Activated T-helper 1 cell treated with anti-CD3 and anti-CD28 coated beads, Interleukin-12 subunit alpha, Interleukin-12 subunit beta, Interleukin-2, Interleukin-4 antibody, amounts not matched to agents 30 ng/mL and 10 ng/mL and 1 ng/mL, durations not matched to agents 14 hours and 24 hours and 36 hours (primary cell): ENCODE measurements around the gene GCGR. TPM values are rescaled to one million over a fixed set of nuclear protein-coding genes. Genes with fewer than 3 reads are reported as not detected.

Source experiments
- DNase-seq: peaks from one replicate; pipeline ENCODE4 v3.0.0; 2021; ENCODE audit warnings: low spot score
- H3K27ac Mint-ChIP-seq: one replicate; pipeline ENCODE4 v1.8.0; 2021; ENCODE audit warnings: mild to moderate bottlenecking, mixed read lengths
- H3K27me3 Mint-ChIP-seq: one replicate; pipeline ENCODE4 v1.8.0; 2022; ENCODE audit warnings: mild to moderate bottlenecking, moderate library complexity, mixed read lengths; ENCODE audit not compliant: insufficient read depth
- H3K36me3 Mint-ChIP-seq: one replicate; pipeline ENCODE4 v1.8.0; 2021; ENCODE audit warnings: low read depth, mixed read lengths
- H3K4me1 Mint-ChIP-seq: one replicate; pipeline ENCODE4 v1.8.0; 2021; ENCODE audit warnings: low read depth, mixed read lengths
- H3K4me3 Mint-ChIP-seq: one replicate; pipeline ENCODE4 v1.8.0; 2021; ENCODE audit warnings: mild to moderate bottlenecking, moderate library complexity, mixed read lengths
- H3K9me3 Mint-ChIP-seq: one replicate; pipeline ENCODE4 v1.8.0; 2021; ENCODE audit warnings: mixed read lengths
- intact Hi-C: fragments of 100-400 bp; cut with micrococcal nuclease; formaldehyde crosslinking; loops from one replicate; pipeline ENCODE4 v1.15.1; 2024
- total RNA-seq: library from RNA; stranded (reverse); gene quantifications from 2 replicates; pipeline ENCODE4 v1.2.3, GENCODE V29; 2022

GCGR gene
- total RNA-seq, 1 donor from 2014 or later = not detected

- peaks cover 31% of the 10 kb centered on the region for H3K27me3 Mint-ChIP-seq
- H3K4me1 Mint-ChIP-seq = no peaks in the 10 kb centered on the region
- H3K27ac Mint-ChIP-seq = no peak overlapping the region
- intact Hi-C loops = no loop called here
- H3K36me3 Mint-ChIP-seq = no peaks in the 10 kb centered on the region
- DNase-seq = no peak
- no peak overlapping the region for H3K4me3 Mint-ChIP-seq
- no peaks in the 10 kb centered on the region for H3K9me3 Mint-ChIP-seq
Measured at GRCh38 chr17:81807210-81807719, 3.3 kb downstream of the GCGR start.

- H3K27me3 Mint-ChIP-seq = peaks cover 25% of the 10 kb centered on the region
- no peaks in the 10 kb centered on the region for H3K4me1 Mint-ChIP-seq
- H3K36me3 Mint-ChIP-seq = no peaks in the 10 kb centered on the region
- DNase-seq = no peak
- H3K27ac Mint-ChIP-seq = no peak overlapping the region
- H3K9me3 Mint-ChIP-seq = no peaks in the 10 kb centered on the region
- intact Hi-C loops = no loop called here
- no peak overlapping the region for H3K4me3 Mint-ChIP-seq
Measured at GRCh38 chr17:81807839-81808238, 3.9 kb downstream of the GCGR start.

- Mint-ChIP-seq H3K27ac (no peak overlapping the region), H3K27me3 (peaks cover 18% of the 10 kb centered on the region), H3K36me3 (no peaks in the 10 kb centered on the region), H3K4me3 (no peak overlapping the region), H3K4me1 (no peaks in the 10 kb centered on the region), H3K9me3 (no peaks in the 10 kb centered on the region)
- intact Hi-C loops = no loop called here
- DNase-seq = no peak
Measured at GRCh38 chr17:81808778-81809555, 5.0 kb downstream of the GCGR start.

- no peaks in the 10 kb centered on the region for H3K9me3 Mint-ChIP-seq
- intact Hi-C loops = no loop called here
- no peak overlapping the region for H3K27ac Mint-ChIP-seq
- peaks cover 18% of the 10 kb centered on the region for H3K27me3 Mint-ChIP-seq
- H3K4me1 Mint-ChIP-seq = no peaks in the 10 kb centered on the region
- H3K36me3 Mint-ChIP-seq = no peaks in the 10 kb centered on the region
- DNase-seq = no peak
- H3K4me3 Mint-ChIP-seq = no peak overlapping the region
Measured at GRCh38 chr17:81809556-81809998, 5.6 kb downstream of the GCGR start.

GRCh38 chr17:81810476-81810875 lies 6.5 kb downstream of the GCGR start:
- H3K36me3 Mint-ChIP-seq = no peaks in the 10 kb centered on the region
- intact Hi-C loops = no loop called here
- no peaks in the 10 kb centered on the region for H3K9me3 Mint-ChIP-seq

GRCh38 chr17:81810892-81811704 lies 7.1 kb downstream of the GCGR start:
- Mint-ChIP-seq H3K36me3 (no peaks in the 10 kb centered on the region), H3K27ac (no peak overlapping the region), H3K4me3 (no peak overlapping the region), H3K27me3 (peaks cover 12% of the 10 kb centered on the region), H3K4me1 (no peaks in the 10 kb centered on the region), H3K9me3 (no peaks in the 10 kb centered on the region)
- intact Hi-C loops = no loop called here
- DNase-seq = no peak

More at GRCh38 chr17:81810476-81810875, 6.5 kb downstream of the GCGR start:
- Mint-ChIP-seq H3K27ac (no peak overlapping the region), H3K27me3 (peaks cover 13% of the 10 kb centered on the region), H3K4me1 (no peaks in the 10 kb centered on the region), H3K4me3 (no peak overlapping the region)
- no peak for DNase-seq

- Mint-ChIP-seq H3K9me3 (no peaks in the 10 kb centered on the region), H3K4me3 (no peak overlapping the region), H3K36me3 (no peaks in the 10 kb centered on the region), H3K27me3 (peaks cover 10% of the 10 kb centered on the region), H3K27ac (no peak overlapping the region), H3K4me1 (no peaks in the 10 kb centered on the region)
- intact Hi-C loops = no loop called here
- no peak for DNase-seq
Measured at GRCh38 chr17:81811705-81812570, 8.0 kb downstream of the GCGR start.

- intact Hi-C loops = no loop called here
- DNase-seq = no peak
- peaks cover 14% of the 10 kb centered on the region for H3K27me3 Mint-ChIP-seq
- no peaks in the 10 kb centered on the region for H3K9me3 Mint-ChIP-seq
- H3K4me3 Mint-ChIP-seq = no peak overlapping the region
- H3K27ac Mint-ChIP-seq = no peak overlapping the region
- H3K36me3 Mint-ChIP-seq = no peaks in the 10 kb centered on the region
- no peaks in the 10 kb centered on the region for H3K4me1 Mint-ChIP-seq
Measured at GRCh38 chr17:81812571-81813370, 8.8 kb downstream of the GCGR start.

GRCh38 chr17:81813371-81813684 lies 9.4 kb downstream of the GCGR start:
- H3K36me3 Mint-ChIP-seq = no peaks in the 10 kb centered on the region
- no peaks in the 10 kb centered on the region for H3K4me1 Mint-ChIP-seq
- H3K9me3 Mint-ChIP-seq = no peaks in the 10 kb centered on the region
- intact Hi-C loops = no loop called here
- H3K27me3 Mint-ChIP-seq = peaks cover 15% of the 10 kb centered on the region
- H3K27ac Mint-ChIP-seq = no peak overlapping the region
- no peak for DNase-seq
- H3K4me3 Mint-ChIP-seq = no peak overlapping the region

- Mint-ChIP-seq H3K9me3 (no peaks in the 10 kb centered on the region), H3K27ac (no peak overlapping the region), H3K4me1 (no peaks in the 10 kb centered on the region), H3K4me3 (no peak overlapping the region), H3K36me3 (no peaks in the 10 kb centered on the region), H3K27me3 (peaks cover 14% of the 10 kb centered on the region)
- DNase-seq = no peak
- intact Hi-C loops = no loop called here
Measured at GRCh38 chr17:81813861-81814683, 10.1 kb downstream of the GCGR start.

- Mint-ChIP-seq H3K27me3 (peaks cover 10% of the 10 kb centered on the region), H3K4me1 (no peaks in the 10 kb centered on the region), H3K9me3 (no peaks in the 10 kb centered on the region), H3K36me3 (no peaks in the 10 kb centered on the region), H3K27ac (no peak overlapping the region), H3K4me3 (no peak overlapping the region)
- DNase-seq = no peak
- intact Hi-C loops = no loop called here
Measured at GRCh38 chr17:81814748-81815645, 11.0 kb downstream of the GCGR start.
